Suppressor macrophage (primary cell): ENCODE data around the gene SEM1.
A peak's percentile ranks its signal among the peaks of the same experiment; 100 is the strongest.
"Not testable (repeated sequence)": the region's sequence is repeated elsewhere in the genome, so short reads cannot be mapped to it uniquely, and the experiment has no call there.

Experiments
- DNase-seq, 4 experiments: peaks; one replicate each; pipeline ENCODE4 v3.0.0-alpha.2; 2020 to 2022

The SEM1 gene

GRCh38 chr7:96700516-96700915 lies 9.1 kb downstream of the SEM1 start:
- DNase-seq = no peak

GRCh38 chr7:96699219-96699871 lies 10.3 kb downstream of the SEM1 start:
- DNase-seq = no peak

GRCh38 chr7:96698449-96698848 lies 11.2 kb downstream of the SEM1 start:
- not testable (repeated sequence) for DNase-seq

DNA sequence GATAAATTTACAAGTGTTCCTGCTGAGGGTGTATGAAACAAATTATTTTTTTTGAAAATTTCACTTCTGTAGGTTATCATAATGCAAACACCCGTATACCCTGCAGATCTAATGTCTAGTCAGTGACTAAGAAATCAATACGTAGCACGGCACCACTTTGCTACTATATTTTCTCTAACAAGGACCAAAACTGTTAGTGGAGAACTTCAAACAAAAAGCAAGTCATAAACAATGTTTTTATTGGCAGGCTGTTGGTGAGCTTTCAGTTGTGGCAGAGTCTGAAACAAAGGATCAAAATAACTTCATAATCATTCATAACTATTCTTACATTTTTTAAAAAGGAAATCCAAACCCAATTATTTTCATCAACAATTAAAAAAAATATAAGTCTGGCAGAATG lies 11.8 kb downstream of the SEM1 start:
- no peak for DNase-seq

DNA sequence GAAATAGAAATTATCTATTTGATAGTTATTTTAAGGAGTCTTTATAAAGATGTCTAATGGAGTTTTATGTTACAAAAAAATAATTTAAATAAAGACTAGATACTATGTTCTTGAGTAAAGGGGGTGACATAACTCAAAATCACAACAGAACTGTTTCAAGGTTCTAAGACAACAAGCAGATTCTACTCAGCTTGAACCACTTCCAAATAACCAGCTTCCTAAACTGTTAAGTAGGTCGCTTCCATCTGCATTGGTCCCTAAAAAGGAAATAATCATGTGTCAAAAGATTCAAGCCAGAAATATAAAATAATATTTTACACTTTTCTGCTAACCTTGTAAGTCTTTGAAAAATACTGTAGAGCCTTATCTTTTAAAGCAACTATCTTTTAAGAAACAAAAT lies 14.1 kb downstream of the SEM1 start:
- DNase-seq = no peak

- peak in 1 of 4 experiments; percentile 17 for DNase-seq
Measured at GRCh38 chr7:96694082-96694481, 15.6 kb downstream of the SEM1 start.

GRCh38 chr7:96691702-96692101 lies 17.9 kb downstream of the SEM1 start:
- DNase-seq = peak; percentile 18 to 64 (median 44)

DNA sequence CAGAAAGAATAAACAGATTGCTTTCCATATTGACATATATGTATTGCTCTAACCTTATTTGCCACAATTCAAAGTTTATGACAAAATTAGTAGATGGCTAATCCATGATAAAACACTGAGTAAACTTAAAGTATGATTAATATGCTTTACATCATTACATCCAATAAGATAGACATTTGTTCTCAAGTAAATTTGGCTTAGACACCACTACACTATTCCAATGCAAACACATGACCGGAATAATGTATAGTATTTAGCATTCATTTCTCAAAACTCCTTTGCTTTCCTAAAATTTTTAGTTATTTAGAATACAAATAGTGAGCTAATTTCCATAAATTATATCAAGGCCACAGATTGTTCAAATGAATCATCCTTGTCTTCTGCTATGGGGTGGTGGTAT lies 20.2 kb downstream of the SEM1 start:
- no peak for DNase-seq

DNA sequence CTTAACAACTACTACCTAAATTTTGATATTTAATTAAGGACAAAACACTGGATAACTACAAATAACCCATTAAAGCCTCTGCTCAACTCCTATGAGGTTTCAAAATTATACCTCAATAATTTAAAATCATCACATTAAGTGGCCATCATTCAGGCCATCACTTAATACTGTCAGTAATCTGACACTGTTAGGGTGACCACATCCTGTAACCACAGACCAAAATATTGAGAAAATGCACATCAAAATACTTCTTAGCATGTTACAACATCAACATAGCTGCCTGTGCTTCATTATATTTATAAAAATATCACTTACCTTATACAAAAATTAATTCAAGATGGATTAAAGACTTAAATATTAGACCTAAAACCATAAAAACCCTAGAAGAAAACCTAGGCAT lies 23.3 kb downstream of the SEM1 start:
- no peak for DNase-seq

DNA sequence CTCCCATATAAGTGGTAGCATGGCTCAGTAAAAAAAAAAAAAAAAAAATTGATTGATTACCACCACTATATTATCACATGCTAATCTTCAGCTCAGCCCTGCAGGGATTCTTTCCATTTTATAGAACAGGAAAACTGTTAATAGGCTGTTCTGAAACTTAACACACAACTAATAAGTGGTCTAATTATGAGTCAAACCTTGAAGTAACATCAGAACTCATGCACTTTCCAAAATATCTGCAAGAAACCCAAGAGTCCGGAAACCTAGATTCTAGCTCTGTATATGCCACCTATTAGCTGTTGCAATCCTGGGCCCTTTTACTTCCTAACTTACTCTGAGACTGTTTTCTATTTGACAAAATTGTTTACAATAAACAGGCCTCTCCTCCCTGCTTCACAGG lies 23.9 kb downstream of the SEM1 start:
- no peak for DNase-seq

DNA sequence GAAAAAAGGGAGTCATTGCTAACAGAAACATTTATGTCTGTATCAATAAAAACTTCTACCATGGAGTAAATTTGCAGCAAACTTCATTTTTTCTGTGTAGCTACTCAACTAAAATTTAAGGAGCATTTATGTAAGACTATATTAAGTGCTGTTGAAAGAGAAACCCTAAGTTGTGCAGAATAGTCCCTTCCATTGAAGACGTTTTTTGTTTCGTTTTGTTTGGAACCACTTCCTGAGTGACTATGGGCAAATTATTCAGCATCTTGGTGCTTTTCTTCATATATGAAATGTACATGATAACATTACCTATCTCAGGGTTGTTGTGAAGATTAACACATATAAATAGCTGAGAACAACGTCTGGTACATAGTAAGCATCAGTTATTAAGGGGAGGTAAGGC lies 24.3 kb downstream of the SEM1 start:
- DNase-seq = no peak

GRCh38 chr7:96679886-96680285 lies 29.8 kb downstream of the SEM1 start:
- no peak for DNase-seq

DNA sequence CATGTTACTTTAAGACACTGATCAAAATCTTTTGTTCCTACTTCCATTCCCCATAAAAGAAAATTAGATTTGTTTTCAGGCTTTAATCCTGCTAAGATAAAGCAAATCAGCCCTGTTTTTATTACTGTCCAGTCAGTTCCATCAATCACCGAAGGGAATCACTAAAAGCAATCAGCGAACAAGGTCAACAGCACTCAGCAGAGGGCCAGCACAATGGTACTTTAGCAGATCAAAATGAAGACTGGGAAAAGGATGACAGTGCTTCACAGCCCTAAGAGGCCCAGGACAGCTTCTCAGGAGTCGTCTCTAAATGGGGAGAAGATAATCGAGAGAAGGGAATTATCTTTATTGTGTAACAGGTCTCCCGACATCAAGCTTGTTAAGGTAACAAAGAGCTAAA lies 32.7 kb downstream of the SEM1 start:
- no peak for DNase-seq

DNA sequence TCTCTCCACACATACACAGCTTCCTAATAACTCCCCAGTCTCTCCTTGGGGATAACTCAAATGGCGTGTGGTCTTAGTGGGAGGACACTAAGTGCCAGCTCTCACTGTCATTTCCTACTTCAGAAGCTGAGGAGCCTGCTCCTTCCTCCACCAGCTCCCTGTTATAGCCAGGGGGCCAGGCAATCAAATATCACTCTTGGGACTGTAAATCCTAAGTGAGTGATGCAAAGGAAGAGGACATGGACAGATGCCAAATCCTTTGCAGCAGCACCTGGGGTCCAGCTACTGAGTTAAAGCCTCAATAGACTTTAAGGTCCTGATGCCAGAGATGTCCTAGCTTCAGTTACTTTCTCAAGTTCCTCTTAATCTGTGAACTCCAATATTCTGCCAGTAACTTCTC lies 34.1 kb downstream of the SEM1 start:
- DNase-seq = no peak

- no peak for DNase-seq
Measured at GRCh38 chr7:96674565-96674964, 35.1 kb downstream of the SEM1 start.

DNA sequence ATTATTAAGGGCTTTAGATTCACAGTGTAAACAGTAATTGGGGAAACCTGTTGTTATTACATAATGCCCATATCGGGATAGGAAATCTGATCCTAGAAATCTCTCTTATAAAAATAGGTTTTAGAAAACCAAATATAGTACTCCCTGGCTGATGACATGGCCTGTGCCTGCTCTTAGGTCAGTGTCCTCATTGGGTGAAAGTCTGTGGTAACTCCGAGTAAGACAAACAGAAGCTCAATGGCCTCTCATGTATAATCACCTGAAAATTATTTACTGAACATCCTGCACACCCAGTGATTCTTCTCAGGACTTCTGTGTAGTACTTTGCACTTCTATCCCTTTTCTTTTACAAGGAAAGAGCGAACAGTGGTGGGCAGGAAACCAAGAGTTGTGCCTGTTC lies 37.8 kb downstream of the SEM1 start:
- DNase-seq = no peak

DNA sequence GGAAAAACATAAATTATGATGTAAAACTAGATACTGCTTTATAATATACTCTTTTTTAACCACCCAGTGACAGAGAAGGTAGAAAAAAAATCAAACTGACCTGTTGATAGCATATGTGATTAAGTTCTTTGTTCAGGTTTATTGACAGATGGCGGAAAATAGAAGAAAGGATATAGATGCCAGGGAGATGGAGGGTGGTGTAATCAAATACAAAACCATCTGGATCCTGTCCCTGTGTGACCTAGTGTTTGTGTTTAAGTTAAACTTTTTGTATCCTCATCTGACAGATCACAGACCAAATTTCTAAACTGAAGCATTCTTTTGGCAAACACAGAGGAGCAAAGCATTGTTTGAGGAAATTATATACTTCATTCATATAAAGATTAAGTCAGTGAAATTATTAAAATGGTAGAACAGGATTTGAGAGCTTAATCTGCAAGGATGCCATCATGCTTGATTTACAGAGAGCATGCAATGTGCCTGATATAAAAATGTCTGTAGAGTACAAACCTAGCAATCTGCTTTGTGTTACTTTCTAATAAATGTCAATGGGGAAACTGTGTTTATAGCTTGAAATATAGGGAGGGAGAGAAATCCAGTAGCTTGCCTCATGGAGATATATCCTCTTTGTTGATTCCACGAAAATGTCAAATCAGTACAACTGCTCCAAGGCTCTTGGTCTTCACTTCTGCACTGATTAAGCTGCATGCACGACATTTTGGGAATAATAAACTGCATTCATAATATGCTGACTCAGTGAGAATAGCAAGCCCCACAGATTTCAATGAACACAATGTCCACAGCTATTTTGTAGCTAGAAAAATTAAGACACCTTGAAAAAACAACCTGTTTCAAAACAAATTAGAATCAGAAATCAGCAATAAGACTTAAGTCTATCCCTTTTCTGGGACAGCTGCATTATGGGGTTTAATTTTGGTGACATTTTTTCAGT lies 39.0 kb downstream of the SEM1 start:
- DNase-seq = no peak

DNA sequence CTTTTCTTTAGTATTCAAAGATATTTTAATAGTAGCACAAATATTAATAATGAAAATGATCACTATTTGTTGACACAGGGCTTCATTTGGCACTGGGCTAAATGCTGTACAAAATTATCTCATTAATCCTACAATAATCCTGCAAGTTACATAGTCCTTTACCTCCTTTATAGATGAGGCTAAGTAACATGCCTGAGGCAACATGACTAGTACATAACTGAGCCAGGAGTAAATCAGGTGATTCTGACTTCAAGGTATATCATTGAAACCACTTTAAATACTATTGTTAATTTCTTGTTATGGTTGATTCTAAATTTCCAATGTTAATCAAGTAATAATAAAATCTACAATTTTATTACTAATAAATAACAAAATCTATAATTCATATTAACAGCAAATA lies 39.8 kb downstream of the SEM1 start:
- no peak for DNase-seq

GRCh38 chr7:96667026-96667425 lies 42.6 kb downstream of the SEM1 start:
- no peak for DNase-seq

GRCh38 chr7:96665689-96666088 lies 44.0 kb downstream of the SEM1 start:
- no peak for DNase-seq

DNA sequence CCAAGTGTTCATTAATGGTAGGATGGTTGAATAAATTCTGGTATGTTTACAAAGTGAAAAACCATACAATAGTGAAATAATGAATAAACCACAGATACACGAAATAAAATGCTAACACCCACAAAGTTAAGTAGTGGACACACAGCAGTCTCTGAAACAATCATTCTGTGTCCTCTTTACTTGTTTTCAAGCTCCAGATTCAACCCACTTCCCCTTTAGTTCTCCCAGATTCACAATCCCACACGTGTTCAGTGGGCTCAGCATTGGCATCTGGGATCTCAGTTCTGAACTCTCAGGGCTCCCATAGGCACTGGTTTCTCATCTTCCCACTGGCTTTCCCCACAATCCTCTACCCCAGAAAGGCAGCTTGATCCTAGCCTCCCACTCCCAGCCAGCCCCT lies 44.9 kb downstream of the SEM1 start:
- no peak for DNase-seq

GRCh38 chr7:96663871-96664445 lies 45.7 kb downstream of the SEM1 start:
- no peak for DNase-seq

DNA sequence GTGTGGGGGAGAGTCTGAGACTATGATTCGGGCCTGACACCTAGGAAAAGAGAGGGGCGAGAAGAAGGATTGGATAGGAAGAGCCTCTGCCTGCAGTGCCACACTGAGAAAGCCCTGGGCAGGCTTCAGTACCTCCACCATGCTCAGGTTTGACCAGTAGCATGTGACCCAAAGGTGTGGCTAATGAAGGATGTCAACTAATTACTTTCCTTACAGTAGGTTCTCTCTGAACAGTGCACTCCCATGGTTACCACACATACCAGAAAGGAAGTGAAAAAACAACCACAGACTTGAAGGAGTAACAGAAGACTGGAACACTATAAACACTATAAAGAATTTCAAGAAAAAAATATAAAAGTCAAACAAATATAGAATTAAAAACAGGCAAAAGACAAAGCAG lies 46.2 kb downstream of the SEM1 start:
- no peak for DNase-seq

DNA sequence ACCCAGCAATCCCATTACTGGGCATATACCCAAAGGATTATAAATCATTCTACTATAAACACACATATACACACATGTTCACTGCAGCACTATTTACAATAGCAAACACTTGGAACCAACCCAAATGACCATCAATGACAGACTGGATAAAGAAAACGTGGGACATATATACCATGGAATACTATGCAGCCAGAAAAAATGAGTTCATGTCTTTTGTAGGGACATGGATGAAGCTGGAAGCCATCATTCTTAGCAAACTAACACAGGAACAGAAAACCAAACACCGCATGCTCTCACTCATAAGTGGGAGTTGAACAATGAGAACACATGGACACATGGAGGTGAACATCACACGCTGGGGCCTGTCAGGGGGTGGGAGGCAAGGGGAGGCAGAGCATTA lies 47.5 kb downstream of the SEM1 start:
- DNase-seq = not testable (repeated sequence)
